SK-N-SH (cell line): ENCODE measurements around the gene PRCC. TPM values are rescaled to one million over a fixed set of nuclear protein-coding genes. Genes with fewer than 3 reads are reported as not detected.

Experiments
- CTCF ChIA-PET: fragments of 300-600, 350-600 bp; formaldehyde crosslinking; extraction: SDS; loops from one replicate; lab custom pipeline; 2021; lab: Yijun Ruan, JAX
- POLR2A ChIA-PET: fragments of 350-600 bp; sonication (Branson Sonifier 250); formaldehyde crosslinking; extraction: SDS; loops from one replicate; lab custom pipeline; 2020; ENCODE audit warnings: antibody characterized with exemption, inconsistent platforms; lab: Yijun Ruan, JAX
- DNase-seq: peaks from one replicate; pipeline ENCODE4 v3.0.0; 2012
- H2AFZ ChIP-seq: fragments of 200-600 bp; sonication (generic); 2 replicates; pipeline ENCODE4 v1.8.1; 2016; ENCODE audit warnings: antibody characterized with exemption, mild to moderate bottlenecking, low read depth
- H3F3A ChIP-seq: fragments of 200-600 bp; sonication (generic); replicated peaks from 2 replicates; pipeline ENCODE3; 2016; ENCODE audit warnings: antibody characterized with exemption, mild to moderate bottlenecking; ENCODE audit not compliant: insufficient read depth
- H3K27ac ChIP-seq, 2 experiments: fragments of 200-500 bp in 1 of 2; fragments of 200-600 bp in 1 of 2; sonication (Bioruptor generic) in 1 of 2; sonication (generic), shearing (Covaris generic) in 1 of 2; 2 replicates each; pipeline versions ENCODE4 v1.5.1 to v1.6.1; 2014 to 2016; ENCODE audit warnings: low read depth in 2 of 2, inconsistent platforms in 1 of 2, low read length in 1 of 2, mild to moderate bottlenecking in 1 of 2, mixed read lengths in 1 of 2
- H3K27me3 ChIP-seq: fragments of 200-600 bp; sonication (generic), shearing (Covaris generic); 2 replicates; pipeline ENCODE4 v1.6.1; 2016; ENCODE audit warnings: mixed run types; ENCODE audit not compliant: insufficient read depth
- H3K36me3 ChIP-seq, 2 experiments: fragments of 200-500 bp in 1 of 2; fragments of 200-600 bp in 1 of 2; sonication (Bioruptor generic) in 1 of 2; sonication (generic) in 1 of 2; replicated peaks in 1 of 2; 2 replicates each; pipeline versions ENCODE3 to v1.5.1; 2014 to 2016; ENCODE audit warnings: low read length in 1 of 2, mild to moderate bottlenecking in 1 of 2; ENCODE audit not compliant: insufficient read depth in 2 of 2, control insufficient read depth in 1 of 2
- H3K4me1 ChIP-seq, 2 experiments: fragments of 200-500 bp in 1 of 2; fragments of 200-600 bp in 1 of 2; sonication (Bioruptor generic) in 1 of 2; sonication (generic), shearing (Covaris generic) in 1 of 2; 2 replicates each; pipeline versions ENCODE4 v1.5.1 to v1.6.1; 2014 to 2016; ENCODE audit warnings: low read depth in 1 of 2, low read length in 1 of 2, mixed run types in 1 of 2; ENCODE audit not compliant: insufficient read depth in 2 of 2, control insufficient read depth in 1 of 2
- H3K4me2 ChIP-seq: fragments of 200-600 bp; sonication (generic), shearing (Covaris generic); 2 replicates; pipeline ENCODE4 v1.6.1; 2017; ENCODE audit warnings: mixed run types
- H3K4me3 ChIP-seq, 2 experiments: fragments of 200-500 bp in 1 of 2; fragments of 200-600 bp in 1 of 2; sonication (Bioruptor generic) in 1 of 2; sonication (generic), shearing (Covaris generic) in 1 of 2; 2 replicates each; pipeline versions ENCODE4 v1.5.1 to v1.8.1; 2014 to 2016; ENCODE audit warnings: low read depth in 2 of 2, inconsistent platforms in 1 of 2, low read length in 1 of 2, mild to moderate bottlenecking in 1 of 2, mixed read lengths in 1 of 2, moderate library complexity in 1 of 2
- H3K79me2 ChIP-seq: fragments of 200-600 bp; sonication (generic); 2 replicates; pipeline ENCODE4 v1.8.1; 2017; ENCODE audit warnings: mild to moderate bottlenecking; ENCODE audit not compliant: insufficient read depth
- H3K9ac ChIP-seq: fragments of 200-600 bp; sonication (generic); 2 replicates; pipeline ENCODE4 v1.6.1; 2017; ENCODE audit warnings: mixed run types
- H3K9me2 ChIP-seq: fragments of 200-600 bp; sonication (generic); 2 replicates; pipeline ENCODE4 v1.6.1; 2017; ENCODE audit warnings: mixed run types
- H3K9me3 ChIP-seq: fragments of 200-600 bp; sonication (generic); 2 replicates; pipeline ENCODE4 v1.6.1; 2017; ENCODE audit warnings: mixed run types, mild to moderate bottlenecking, moderate library complexity
- H4K20me1 ChIP-seq: fragments of 200-600 bp; sonication (generic); 2 replicates; pipeline ENCODE4 v1.6.1; 2017; ENCODE audit warnings: mild to moderate bottlenecking, mixed run types; ENCODE audit not compliant: insufficient read depth
- CHD2 ChIP-seq: fragments of 150-350 bp; IDR thresholded peaks from 2 replicates; pipeline ENCODE4 v1.6.1; 2018; ENCODE audit warnings: low read length; ENCODE audit not compliant: partially characterized antibody
- CTCF ChIP-seq: fragments of 200-600 bp; sonication (generic); IDR thresholded peaks from 2 replicates; pipeline ENCODE4 v1.6.1; 2017; ENCODE audit warnings: antibody characterized with exemption, mild to moderate bottlenecking, moderate library complexity
- ELF1 ChIP-seq: IDR thresholded peaks from 2 replicates; pipeline ENCODE4 v1.4.0; 2012
- EP300 ChIP-seq, 2 experiments: IDR thresholded peaks; 2 replicates each; pipeline versions ENCODE4 v1.4.0 to v1.6.1; 2012; ENCODE audit warnings: borderline replicate concordance in 1 of 2, low read depth in 1 of 2, low read length in 1 of 2
- EZH2phosphoT487 ChIP-seq: fragments of 200-600 bp; sonication (generic); IDR thresholded peaks from 2 replicates; pipeline ENCODE4 v1.6.1; 2017; ENCODE audit warnings: low read depth, mixed run types, mild to moderate bottlenecking, antibody characterized with exemption, moderate library complexity, borderline replicate concordance
- FOSL2 ChIP-seq: IDR thresholded peaks from 2 replicates; pipeline ENCODE4 v1.4.0; 2012; ENCODE audit warnings: low read depth, mild to moderate bottlenecking, moderate library complexity, borderline replicate concordance
- GATA2 ChIP-seq: sonication (generic); formaldehyde crosslinking; IDR thresholded peaks from 2 replicates; pipeline ENCODE4 v1.5.0; 2020; ENCODE audit warnings: mild to moderate bottlenecking, missing genetic modification reagents
- MEF2A ChIP-seq: IDR thresholded peaks from 2 replicates; pipeline ENCODE4 v1.4.0; 2012; ENCODE audit warnings: low read depth, borderline replicate concordance
- MXI1 ChIP-seq: IDR thresholded peaks from 2 replicates; pipeline ENCODE4 v1.6.1; 2012; ENCODE audit warnings: mild to moderate bottlenecking, low read depth, low read length, improper control_type of control experiment
- NFIC ChIP-seq: IDR thresholded peaks from 2 replicates; pipeline ENCODE4 v1.4.0; 2012; ENCODE audit warnings: borderline replicate concordance
- PBX3 ChIP-seq: IDR thresholded peaks from 2 replicates; pipeline ENCODE4; 2012
- POLR2AphosphoS5 ChIP-seq: IDR thresholded peaks from 2 replicates; pipeline ENCODE4 v1.6.1; 2012; ENCODE audit warnings: low read depth, low read length
- RCOR1 ChIP-seq: fragments of 150-350 bp; IDR thresholded peaks from 2 replicates; pipeline ENCODE4 v1.6.1; 2017; ENCODE audit warnings: antibody characterized with exemption, low read length
- SIN3A ChIP-seq: IDR thresholded peaks from 2 replicates; pipeline ENCODE4 v1.6.1; 2012; ENCODE audit warnings: low read depth, mild to moderate bottlenecking, low read length, moderate library complexity, borderline replicate concordance
- SMC3 ChIP-seq: IDR thresholded peaks from 2 replicates; pipeline ENCODE4 v1.6.1; 2012; ENCODE audit warnings: low read depth, low read length, improper control_type of control experiment
- TAF1 ChIP-seq: IDR thresholded peaks from 2 replicates; pipeline ENCODE4 v1.6.1; 2012; ENCODE audit warnings: low read depth, mild to moderate bottlenecking, low read length, moderate library complexity, borderline replicate concordance
- USF2 ChIP-seq: fragments of 150-350 bp; IDR thresholded peaks from 2 replicates; pipeline ENCODE4 v1.6.1; 2017; ENCODE audit warnings: antibody characterized with exemption, low read length, low read depth, borderline replicate concordance
- YY1 ChIP-seq: IDR thresholded peaks from 2 replicates; pipeline ENCODE4 v1.4.0; 2012; ENCODE audit warnings: low read depth, mild to moderate bottlenecking
- ZBTB33 ChIP-seq: IDR thresholded peaks from 2 replicates; pipeline ENCODE4 v1.4.0; 2012; ENCODE audit warnings: low read depth, borderline replicate concordance
- WGBS: methylation state at CpG from one replicate; pipeline ENCODE4 v1.1.6; 2017; ENCODE audit warnings: low lambda C conversion rate; 5-methylcytosine and 5-hydroxymethylcytosine counted together
- polyA plus RNA-seq, 3 experiments: library from polyadenylated mRNA; depleted of rRNA; stranded (reverse); fragments of >200 nt; gene quantifications; 2 replicates each; pipeline ENCODE4 v1.2.3, GENCODE V29; 2012

PRCC gene
- polyA plus RNA-seq, 1 of the 3 experiments (the other 2 are of a cell fraction), result 39.2 TPM

- Histone ChIP-seq H3K9me2 (no peaks in the 10 kb centered on the region), H3F3A (no peaks in the 10 kb centered on the region), H3K9me3 (no peaks in the 10 kb centered on the region), H3K27ac (no peak overlapping the region), H3K79me2 (no peaks in the 10 kb centered on the region), H3K4me2 (no peak overlapping the region), H3K4me3 (no peak overlapping the region), H2AFZ (no peak overlapping the region), H3K4me1 (peaks cover 0 to 32% of the 10 kb centered on the region in 2 experiments; a peak in 3 of 4 replicates), H3K9ac (no peak overlapping the region), H4K20me1 (no peaks in the 10 kb centered on the region), H3K27me3 (no peaks in the 10 kb centered on the region), H3K36me3 (no peaks in the 10 kb centered on the region)
- no peak for DNase-seq
- WGBS, result 92% methylated on average over 20 of the region's 23 CpGs
- ChIA-PET CTCF (interaction anchor here (1.3 to 18.0 kb wide), 4 partner anchors 11 to 79 kb away, joined by 6 to 566 read pairs (median 256); partner anchors contain the start of gene NTRK1), POLR2A (interaction anchor here (1.1 to 1.3 kb wide), 2 partner anchors 12 to 64 kb away, joined by 3 read pairs; no protein-coding TSS in a partner anchor)
- no peak for TF ChIP-seq EZH2phosphoT487
- TF ChIP-seq SIN3A, result no peak
- no peak for TF ChIP-seq TAF1
- TF ChIP-seq ELF1, result no peak
- TF ChIP-seq YY1, result no peak
- no peak for TF ChIP-seq CHD2
- no peak for TF ChIP-seq NFIC
- TF ChIP-seq CTCF, result no peak
- TF ChIP-seq EP300 (IDR thresholded peaks at IDR 0.05; ENCODE audit: borderline replicate concordance in 1 of 2, low read depth in 1 of 2, low read length in 1 of 2), result no peak
- TF ChIP-seq USF2, result no peak
- no peak for TF ChIP-seq MEF2A
- no peak for TF ChIP-seq GATA2
- TF ChIP-seq POLR2AphosphoS5, result no peak
- TF ChIP-seq FOSL2, result no peak
- no peak for TF ChIP-seq RCOR1
- no peak for TF ChIP-seq MXI1
- no peak for TF ChIP-seq ZBTB33
- no peak for TF ChIP-seq SMC3
- no peak for TF ChIP-seq PBX3
Observed at GRCh38 chr1:156849151-156849496, 81.8 kb downstream of the PRCC start.

Other genes with a start within 250 kb of the PRCC start
- gene IQGAP3, start 195.0 kb upstream of the PRCC start, polyA plus RNA-seq (2012; rRNA removed), result 14.4 and 15.6 TPM in 2 replicates
- gene TTC24, start 187.8 kb upstream of the PRCC start, polyA plus RNA-seq (2012; rRNA removed), result not detected in 2 replicates
- 68.5 and 98.4 TPM in 2 replicates for gene NAXE, start 175.8 kb upstream of the PRCC start, polyA plus RNA-seq (2012; rRNA removed)
- gene GPATCH4, start 166.1 kb upstream of the PRCC start, polyA plus RNA-seq (2012; rRNA removed), result 36.6 and 46.8 TPM in 2 replicates
- 0.10 and 0.20 TPM in 2 replicates for gene HAPLN2, start 148.1 kb upstream of the PRCC start, polyA plus RNA-seq (2012; rRNA removed)
- gene BCAN, start 125.4 kb upstream of the PRCC start, polyA plus RNA-seq (2012; rRNA removed), result 0.13 and 0.25 TPM in 2 replicates
- gene NES, start 90.1 kb upstream of the PRCC start, polyA plus RNA-seq (2012; rRNA removed), result 12.6 and 15.8 TPM in 2 replicates
- 13.3 and 42.1 TPM in 2 replicates for gene CRABP2, start 62.0 kb upstream of the PRCC start, polyA plus RNA-seq (2012; rRNA removed)
- gene METTL25B, start 39.1 kb upstream of the PRCC start, polyA plus RNA-seq (2012; rRNA removed), result 20.1 and 21.2 TPM in 2 replicates
- 31.6 and 44.3 TPM in 2 replicates for gene ISG20L2, start 38.8 kb upstream of the PRCC start, polyA plus RNA-seq (2012; rRNA removed)
- gene MRPL24, start 26.4 kb upstream of the PRCC start, polyA plus RNA-seq (2012; rRNA removed), result 149 and 171 TPM in 2 replicates
- 152 and 166 TPM in 2 replicates for gene HDGF, start 15.9 kb upstream of the PRCC start, polyA plus RNA-seq (2012; rRNA removed)
- not detected in 2 replicates for gene SH2D2A, start 49.3 kb downstream of the PRCC start, polyA plus RNA-seq (2012; rRNA removed)
- gene INSRR, start 91.6 kb downstream of the PRCC start, polyA plus RNA-seq (2012; rRNA removed), result 0.20 and 0.63 TPM in 2 replicates
- gene NTRK1, start 93.3 kb downstream of the PRCC start, polyA plus RNA-seq (2012; rRNA removed), result 0.97 and 3.3 TPM in 2 replicates
- gene PEAR1, start 126.2 kb downstream of the PRCC start, polyA plus RNA-seq (2012; rRNA removed), result 1.2 and 1.7 TPM in 2 replicates
- gene LRRC71, start 153.1 kb downstream of the PRCC start, polyA plus RNA-seq (2012; rRNA removed), result 0.03 TPM in 1 of 2 replicates, not detected in the other